Epithelial cell of prostate (primary cell): Measurements from ENCODE around the gene TMEM14A.

ENCODE experiments used
- DNase-seq: peaks from one replicate; pipeline ENCODE4 v3.0.0-alpha.2; 2011; ENCODE audit warnings: low read depth, low spot score
- H3K27ac ChIP-seq: fragments of 450-650 bp; 2 replicates; pipeline ENCODE4 v1.5.1; 2017; ENCODE audit warnings: mild to moderate bottlenecking

Gene TMEM14A

GRCh38 chr6:52728394-52728793 is 57.5 kb downstream of the TMEM14A start:
- H3K27ac ChIP-seq, result no peak overlapping the region
- DNase-seq, result no peak

- DNase-seq, result no peak
Observed at GRCh38 chr6:52729576-52729975, 58.7 kb downstream of the TMEM14A start.

GRCh38 chr6:52731719-52732118 is 60.8 kb downstream of the TMEM14A start:
- DNase-seq, result no peak
- H3K27ac ChIP-seq, result no peak overlapping the region

More at GRCh38 chr6:52729576-52729975, 58.7 kb downstream of the TMEM14A start:
- H3K27ac ChIP-seq, result no peak overlapping the region

GRCh38 chr6:52733172-52733571 is 62.3 kb downstream of the TMEM14A start:
- no peak for DNase-seq
- H3K27ac ChIP-seq, result no peak overlapping the region

GRCh38 chr6:52734072-52734471 is 63.2 kb downstream of the TMEM14A start:
- no peak for DNase-seq
- H3K27ac ChIP-seq, result no peak overlapping the region

GRCh38 chr6:52735071-52735470 is 64.2 kb downstream of the TMEM14A start:
- H3K27ac ChIP-seq, result no peak overlapping the region
- no peak for DNase-seq

GRCh38 chr6:52736145-52736544 is 65.2 kb downstream of the TMEM14A start:
- H3K27ac ChIP-seq, result no peak overlapping the region
- DNase-seq, result no peak
